HG02571 (cell line): ENCODE results near the gene APOC1.
"Not testable (repeated sequence)": the region's sequence is repeated elsewhere in the genome, so short reads cannot be mapped to it uniquely, and the experiment has no call there.

Experiments used
- ATAC-seq: cut with Tn5 transposase; IDR thresholded peaks from one replicate; pipeline ENCODE4 v1.9.1; 2021; ENCODE audit warnings: mild to moderate bottlenecking, moderate library complexity; ENCODE audit not compliant: unreplicated experiment

The APOC1 gene

GRCh38 chr19:44914433-44915206 is at the start of gene APOC1:
TSS of gene APOC1 (plus strand) at chr19:44914608. CDS start at chr19:44914892, 284 bp downstream.
- peak; percentile 89 for ATAC-seq

GRCh38 chr19:44865196-44865767 is 49.1 kb upstream of the APOC1 start:
- no peak for ATAC-seq

GRCh38 chr19:44866664-44867063 is 47.7 kb upstream of the APOC1 start:
- ATAC-seq, result no peak

GRCh38 chr19:44867578-44867977 is 46.8 kb upstream of the APOC1 start:
- ATAC-seq, result no peak

- ATAC-seq, result no peak
Observed at GRCh38 chr19:44869733-44870470, 44.5 kb upstream of the APOC1 start.

- ATAC-seq, result no peak
Observed at GRCh38 chr19:44871809-44872208, 42.6 kb upstream of the APOC1 start.

GRCh38 chr19:44872661-44873060 is 41.7 kb upstream of the APOC1 start:
- ATAC-seq, result no peak

- no peak for ATAC-seq
Observed at GRCh38 chr19:44874317-44874716, 40.1 kb upstream of the APOC1 start.

GRCh38 chr19:44875666-44876451 is 38.5 kb upstream of the APOC1 start:
- no peak for ATAC-seq

GRCh38 chr19:44876930-44877535 is 37.4 kb upstream of the APOC1 start:
- no peak for ATAC-seq

- no peak for ATAC-seq
Observed at GRCh38 chr19:44878120-44878865, 36.1 kb upstream of the APOC1 start.

GRCh38 chr19:44879309-44880065 is 34.9 kb upstream of the APOC1 start:
- ATAC-seq, result no peak

GRCh38 chr19:44882063-44882462 is 32.3 kb upstream of the APOC1 start:
- no peak for ATAC-seq

GRCh38 chr19:44882619-44883397 is 31.6 kb upstream of the APOC1 start:
- not testable (repeated sequence) for ATAC-seq

- ATAC-seq, result no peak
Observed at GRCh38 chr19:44883922-44884321, 30.5 kb upstream of the APOC1 start.

GRCh38 chr19:44884566-44884965 is 29.8 kb upstream of the APOC1 start:
- ATAC-seq, result no peak

GRCh38 chr19:44886141-44886540 is 28.3 kb upstream of the APOC1 start:
- no peak for ATAC-seq

GRCh38 chr19:44887648-44888047 is 26.8 kb upstream of the APOC1 start:
- ATAC-seq, result no peak
